ENCODE measurements around the gene CHST8.

DNA sequence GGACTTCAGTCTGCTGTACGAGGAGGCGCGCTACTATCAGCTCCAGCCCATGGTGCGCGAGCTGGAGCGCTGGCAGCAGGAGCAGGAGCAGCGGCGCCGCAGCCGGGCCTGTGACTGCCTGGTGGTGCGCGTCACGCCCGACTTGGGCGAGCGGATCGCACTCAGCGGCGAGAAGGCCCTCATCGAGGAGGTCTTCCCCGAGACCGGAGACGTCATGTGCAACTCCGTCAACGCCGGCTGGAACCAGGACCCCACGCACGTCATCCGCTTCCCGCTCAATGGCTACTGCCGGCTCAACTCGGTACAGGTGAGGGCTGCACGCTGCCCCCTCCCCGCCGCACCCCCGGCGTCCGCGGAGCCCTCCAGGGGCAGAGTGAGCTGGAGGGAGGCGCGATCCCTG lies 189.5 kb downstream of the CHST8 start:
- TF ChIP-seq CTCF (IDR thresholded peaks at IDR 0.05) (no peak), EP300 (IDR thresholded peaks at IDR 0.05) (no peak), POLR2AphosphoS5 (IDR thresholded peaks at IDR 0.05) (no peak)
